ENCODE measurements around the gene STBD1. TPM values are rescaled to one million over a fixed set of nuclear protein-coding genes. Genes with fewer than 3 reads are reported as not detected.

STBD1 gene
- total RNA-seq, 1 donor from 2014 or later = 0.35 TPM

Other genes with a start within 250 kb of the STBD1 start
- not detected in 2 replicates for gene ART3, start 232.0 kb upstream of the STBD1 start, total RNA-seq
- gene NUP54, start 158.3 kb upstream of the STBD1 start, total RNA-seq = 72.6 and 75.1 TPM in 2 replicates
- 1.5 and 1.7 TPM in 2 replicates for gene SCARB2, start 92.9 kb upstream of the STBD1 start, total RNA-seq
- not detected in 2 replicates for gene FAM47E, start 55.0 kb upstream of the STBD1 start, total RNA-seq
- not detected in 2 replicates for gene CCDC158, start 114.4 kb downstream of the STBD1 start, total RNA-seq
- 0.02 and 0.05 TPM in 2 replicates for gene SHROOM3, start 128.5 kb downstream of the STBD1 start, total RNA-seq

Data from activated CD4-positive, alpha-beta T cell treated with anti-CD3 and anti-CD28 coated beads, Interleukin-2, amount 10 ng/mL, durations not matched to agents 24 days and 14 days (primary cell).